GM12873 (cell line): Measurements from ENCODE around the gene GANAB.

Experiments used
- CTCF ChIP-seq: IDR thresholded peaks from 2 replicates; pipeline ENCODE4 v1.5.1; 2012; ENCODE audit warnings: low read depth, mild to moderate bottlenecking, moderate library complexity, low read length, control low read depth; ENCODE audit not compliant: insufficient read depth; ENCODE audit errors: missing control alignments

Gene GANAB

GRCh38 chr11:62604460-62605120 lies 41.8 kb downstream of the GANAB start:
- no peak for TF ChIP-seq CTCF

GRCh38 chr11:62603776-62604299 lies 42.6 kb downstream of the GANAB start:
- no peak for TF ChIP-seq CTCF

- no peak for TF ChIP-seq CTCF
Measured at GRCh38 chr11:62603072-62603408, 43.4 kb downstream of the GANAB start.

GRCh38 chr11:62602141-62603071 lies 44.0 kb downstream of the GANAB start:
- no peak for TF ChIP-seq CTCF

- no peak for TF ChIP-seq CTCF
Measured at GRCh38 chr11:62601372-62602140, 44.9 kb downstream of the GANAB start, which contains the start of gene MTA2. MTA2 (minus strand) TSS chr11:62601865; CDS start chr11:62601450, 415 bp downstream.

GRCh38 chr11:62601122-62601371 lies 45.4 kb downstream of the GANAB start:
- no peak for TF ChIP-seq CTCF

GRCh38 chr11:62600367-62601121 lies 45.9 kb downstream of the GANAB start:
- no peak for TF ChIP-seq CTCF
